Stimulated activated CD8-positive, alpha-beta memory T cell treated with anti-CD3 and anti-CD28 coated beads, Interleukin-4, amount 100 ng/mL, for 48 hours (primary cell): ENCODE data around the gene PAK1.
"Not testable (repeated sequence)": the region's sequence is repeated elsewhere in the genome, so short reads cannot be mapped to it uniquely, and the experiment has no call there.

ENCODE experiments used
- DNase-seq: peaks from one replicate; pipeline ENCODE4 v3.0.0-alpha.2; 2020

The PAK1 gene

DNA sequence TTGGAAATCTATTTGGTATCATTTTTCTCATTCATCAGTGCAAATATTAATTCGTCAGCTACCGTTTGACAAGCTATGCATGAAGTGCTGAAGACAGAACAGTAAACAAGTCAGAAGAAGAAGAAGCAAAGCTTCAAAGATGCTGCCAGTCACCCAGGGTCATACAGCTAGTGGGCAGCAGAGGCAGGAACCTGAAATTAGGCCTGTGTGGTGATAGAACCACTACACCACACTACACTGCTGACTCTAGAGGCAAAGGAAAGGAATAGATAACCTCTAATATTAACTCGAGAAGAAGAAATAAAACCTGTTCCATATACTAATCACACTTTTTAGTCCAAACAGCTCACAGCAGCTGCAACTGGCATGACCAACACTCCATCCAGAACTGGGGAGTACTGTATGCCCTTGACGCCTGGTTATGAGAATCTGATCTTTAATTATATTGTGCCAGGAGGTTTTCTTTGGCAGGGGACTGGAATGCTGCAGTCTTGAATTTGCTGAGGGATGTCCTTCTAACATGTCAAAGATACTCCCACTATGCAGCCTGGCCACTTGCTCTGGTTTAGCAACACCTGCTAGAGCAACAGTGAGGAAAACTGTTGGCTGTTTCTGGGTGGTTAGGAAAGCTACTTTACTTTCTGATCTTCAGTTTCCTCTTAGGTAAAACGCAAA is 73.0 kb downstream of the PAK1 start:
- no peak for DNase-seq

- no peak for DNase-seq
Observed at GRCh38 chr11:77400271-77400670, 73.6 kb downstream of the PAK1 start.

- no peak for DNase-seq
Observed at GRCh38 chr11:77397631-77398030, 76.3 kb downstream of the PAK1 start.

GRCh38 chr11:77396911-77397310 is 77.0 kb downstream of the PAK1 start:
- no peak for DNase-seq

DNA sequence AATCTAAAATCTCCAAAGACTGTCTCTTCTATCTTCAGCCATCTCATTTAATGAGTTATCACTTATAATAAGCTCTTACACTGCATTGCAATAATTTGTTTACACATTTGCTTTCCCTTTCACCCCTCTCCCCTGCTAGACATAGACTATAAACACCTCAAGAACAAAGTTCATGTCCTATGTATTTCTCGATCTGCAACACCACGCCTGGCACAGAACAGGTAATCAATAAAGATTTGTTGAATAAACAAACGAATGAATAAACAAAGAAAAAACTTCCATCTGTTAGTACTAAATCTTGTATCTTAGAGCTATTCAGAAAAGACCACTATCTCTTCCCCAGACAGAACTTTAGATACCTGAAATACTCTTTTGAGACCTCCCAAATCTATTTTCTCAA is 77.6 kb downstream of the PAK1 start:
- DNase-seq, result no peak

GRCh38 chr11:77395460-77396173 is 78.3 kb downstream of the PAK1 start:
- no peak for DNase-seq

DNA sequence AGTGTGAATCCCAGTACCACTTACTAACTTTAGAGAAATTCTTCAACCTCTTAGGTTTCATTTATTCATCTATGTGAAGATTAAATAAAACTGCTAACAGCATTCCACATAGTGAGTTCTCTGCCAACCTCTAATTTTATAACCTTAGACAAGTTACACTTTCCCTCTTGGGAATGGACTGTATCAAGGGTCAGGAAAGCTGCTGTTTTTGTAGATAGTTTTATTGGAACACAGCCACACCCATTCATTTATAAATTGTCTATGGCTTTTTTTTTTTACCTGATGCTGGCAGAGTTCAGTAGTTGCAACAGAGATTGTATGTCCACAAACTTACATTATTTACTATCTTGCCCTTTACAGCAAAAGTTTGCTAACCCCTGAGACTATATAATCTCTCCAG is 81.1 kb downstream of the PAK1 start:
- DNase-seq, result no peak

GRCh38 chr11:77387701-77388100 is 86.2 kb downstream of the PAK1 start:
- no peak for DNase-seq

DNA sequence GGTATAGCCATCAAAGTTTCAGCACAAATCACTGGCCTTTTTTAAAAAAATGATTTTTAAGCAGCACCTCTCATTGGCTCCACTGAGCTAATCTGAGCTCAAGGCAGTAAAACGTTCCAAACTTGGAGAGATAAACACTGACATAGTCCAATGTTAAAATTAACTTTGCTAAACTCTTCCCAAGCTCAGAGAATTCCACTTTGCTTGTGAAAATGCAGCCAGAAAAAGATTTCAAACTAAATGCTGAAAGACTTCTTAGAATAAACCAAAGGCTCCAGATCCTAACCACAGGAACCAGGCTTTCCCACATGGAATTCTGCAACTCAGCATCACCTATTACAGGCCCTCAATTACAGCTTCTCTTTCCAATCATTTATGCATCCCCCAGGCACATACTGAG is 87.7 kb downstream of the PAK1 start:
- no peak for DNase-seq

- DNase-seq, result not testable (repeated sequence)
Observed at GRCh38 chr11:77385255-77385771, 88.6 kb downstream of the PAK1 start.

DNA sequence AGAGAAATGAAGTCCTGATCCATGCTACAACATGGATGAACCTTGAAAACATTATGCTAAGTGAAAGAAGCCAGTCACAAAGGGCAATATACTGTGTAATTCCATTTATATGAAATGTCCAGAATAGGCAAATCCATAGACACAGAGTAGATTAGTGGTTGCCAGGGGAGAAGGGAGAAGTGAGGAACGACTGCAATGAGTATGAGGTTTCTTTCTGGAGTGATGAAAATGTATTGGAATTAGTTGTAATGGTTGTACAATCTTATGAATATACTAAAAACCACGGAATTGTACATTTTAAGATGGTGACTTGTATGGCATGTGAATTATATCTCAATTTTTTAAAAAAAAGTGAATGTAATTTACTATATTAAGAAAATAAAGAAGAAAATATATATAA is 89.3 kb downstream of the PAK1 start:
- no peak for DNase-seq

DNA sequence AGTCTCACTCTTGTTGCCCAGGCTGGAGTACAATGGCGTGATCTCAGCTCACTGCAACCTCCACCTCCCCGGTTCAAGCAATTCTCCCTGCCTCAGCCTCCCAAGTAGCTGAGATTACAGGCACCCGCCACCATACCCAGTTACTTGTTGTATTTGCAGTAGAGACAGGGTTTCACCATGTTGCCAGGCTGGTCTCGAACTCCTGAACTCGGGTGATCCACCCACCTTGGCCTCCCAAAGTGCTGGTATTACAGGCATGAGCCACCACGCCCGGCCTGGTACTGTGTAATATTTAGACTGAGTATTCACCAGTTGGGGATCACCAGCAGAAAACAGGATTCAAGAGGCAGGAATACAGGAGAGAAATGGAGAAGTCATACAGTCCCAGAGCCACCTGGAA is 90.5 kb downstream of the PAK1 start:
- DNase-seq, result not testable (repeated sequence)

DNA sequence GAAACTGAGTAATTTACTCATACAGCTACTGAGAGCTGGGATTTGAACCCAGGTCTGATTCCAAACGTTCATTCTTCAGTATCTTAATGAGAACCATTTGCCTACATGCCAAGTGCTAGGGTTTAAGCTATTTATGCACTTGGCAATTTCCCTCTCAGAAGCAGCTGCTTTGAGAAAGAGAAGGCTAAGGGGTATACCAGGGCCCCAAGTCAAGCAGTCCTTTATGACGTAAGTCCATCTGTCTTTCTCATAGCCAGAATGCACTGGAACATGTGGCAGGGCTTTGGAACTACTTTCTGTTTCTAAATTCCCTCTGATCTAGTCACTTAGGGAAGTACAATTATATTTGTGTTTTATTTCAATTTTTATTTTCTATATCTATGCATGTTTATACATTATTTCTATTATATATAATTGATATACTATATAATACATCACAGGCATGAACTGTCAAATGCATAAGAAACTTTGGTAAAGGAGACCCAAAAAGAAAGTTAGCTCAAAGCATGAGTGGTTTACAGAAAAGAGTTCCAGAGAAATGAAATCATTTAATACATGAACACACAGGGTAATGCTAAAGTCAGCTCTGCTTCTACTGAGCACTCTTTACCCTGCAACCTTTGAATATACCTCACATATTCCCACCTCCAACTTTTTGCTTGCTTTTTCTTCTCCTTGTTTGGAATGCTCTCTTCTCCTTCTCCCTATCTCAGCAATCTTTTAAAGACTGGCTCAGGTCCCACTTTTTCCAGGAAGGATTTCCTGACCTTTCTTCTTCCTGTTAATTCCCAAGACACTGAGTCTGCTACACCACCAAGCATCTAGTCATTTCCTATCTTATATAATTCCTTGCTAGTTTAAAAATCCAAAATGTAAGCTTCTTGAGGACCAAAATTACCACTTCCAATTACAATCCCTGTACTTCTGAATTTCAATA is 91.9 kb downstream of the PAK1 start:
- no peak for DNase-seq

DNA sequence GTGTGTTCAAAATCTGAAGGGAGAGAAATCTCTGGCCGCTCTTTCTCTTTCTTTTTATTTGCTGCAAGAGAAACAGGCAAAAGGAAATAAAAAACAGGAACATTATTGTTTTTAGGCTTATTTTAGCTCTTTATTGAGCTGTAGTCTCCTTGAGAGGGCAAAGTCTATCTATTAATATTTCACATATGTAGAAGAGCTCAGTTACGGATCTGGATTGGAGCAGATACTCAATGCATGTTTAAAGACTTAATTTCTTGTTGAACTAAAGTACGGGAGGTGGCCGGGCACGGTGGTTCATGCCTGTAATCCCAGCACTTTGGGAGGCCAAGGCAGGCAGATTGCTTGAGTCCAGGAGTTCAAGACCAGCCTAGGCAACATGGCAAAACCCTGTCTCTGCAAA is 94.0 kb downstream of the PAK1 start:
- no peak for DNase-seq

DNA sequence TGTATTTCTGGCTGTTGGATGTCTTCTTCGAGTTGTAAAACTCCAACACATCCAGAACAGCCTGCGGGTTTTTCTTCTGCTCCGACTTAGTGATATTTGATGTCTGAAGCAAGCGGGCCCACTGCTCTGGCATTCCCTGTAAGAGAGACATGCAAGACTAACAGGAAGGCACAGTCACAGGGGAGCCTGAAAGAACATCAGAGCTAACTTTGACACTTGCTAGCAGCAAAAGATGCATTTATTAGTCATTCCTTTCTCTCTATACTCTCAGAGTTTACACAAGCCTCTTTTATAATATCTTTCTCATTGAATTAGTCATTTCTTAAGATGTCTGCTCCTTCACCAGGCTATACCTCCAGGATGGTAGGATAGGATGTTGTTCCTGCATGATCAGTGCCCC is 94.6 kb downstream of the PAK1 start:
- no peak for DNase-seq

GRCh38 chr11:77377734-77378133 is 96.2 kb downstream of the PAK1 start:
- DNase-seq, result no peak

- no peak for DNase-seq
Observed at GRCh38 chr11:77375107-77375506, 98.8 kb downstream of the PAK1 start.

DNA sequence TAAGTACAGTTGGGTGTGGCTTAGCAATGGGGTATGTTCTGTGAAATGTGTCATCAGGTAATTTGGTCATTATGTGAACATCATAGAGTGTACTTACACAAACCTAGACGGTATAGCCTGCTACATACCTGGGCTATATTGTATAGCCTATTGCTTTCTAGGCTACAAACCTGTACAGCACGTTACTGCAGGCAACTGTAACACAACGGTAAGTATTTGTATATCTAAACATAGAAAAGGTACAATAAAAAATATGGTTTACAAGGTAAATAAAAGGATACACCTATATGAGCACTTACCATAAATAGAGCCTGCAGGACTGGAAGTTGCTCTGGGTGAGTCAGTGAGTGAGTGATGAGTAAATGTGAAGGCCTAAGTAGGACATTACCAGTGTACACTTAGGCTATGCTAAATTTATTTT is 99.3 kb downstream of the PAK1 start:
- no peak for DNase-seq

DNA sequence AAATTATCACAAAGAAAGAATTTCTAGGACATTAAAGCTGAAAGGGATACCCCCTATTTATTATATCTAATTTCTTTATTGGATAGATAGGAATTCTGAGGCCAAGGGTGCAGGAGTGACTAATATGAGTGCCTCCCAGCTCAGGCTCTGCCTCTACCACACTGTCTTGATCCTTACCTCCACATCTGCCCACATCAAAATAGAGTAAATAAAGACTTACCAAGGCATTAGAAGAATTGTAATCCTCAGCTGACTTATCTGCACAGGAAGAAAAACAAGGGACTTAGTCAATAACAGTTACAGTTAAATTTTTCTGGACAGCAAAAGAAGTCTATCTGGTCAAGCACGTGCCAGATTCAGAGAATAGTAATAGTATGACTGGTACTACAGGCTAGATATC is 99.8 kb downstream of the PAK1 start:
- no peak for DNase-seq

DNA sequence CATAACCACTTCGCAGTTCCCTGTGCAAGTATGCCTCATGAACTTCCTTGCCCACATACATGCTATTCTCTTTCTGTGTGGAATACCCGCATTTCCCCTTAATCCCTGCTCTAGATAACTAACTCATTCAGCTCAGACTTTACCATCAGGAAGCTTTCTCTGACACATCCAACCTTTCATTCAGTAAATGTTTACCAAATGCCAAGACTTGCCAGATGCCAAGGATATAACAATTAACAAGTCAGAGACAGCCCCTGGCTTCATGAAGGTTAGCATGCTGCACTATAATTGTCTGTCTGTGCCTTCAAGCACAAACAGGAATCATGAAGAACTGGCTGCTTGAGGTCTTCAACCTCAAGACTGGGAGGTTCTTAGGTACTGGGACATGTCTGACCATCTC is 101.2 kb downstream of the PAK1 start:
- no peak for DNase-seq

- no peak for DNase-seq
Observed at GRCh38 chr11:77371646-77372045, 102.2 kb downstream of the PAK1 start.

GRCh38 chr11:77370217-77370616 is 103.7 kb downstream of the PAK1 start:
- no peak for DNase-seq

- DNase-seq, result no peak
Observed at GRCh38 chr11:77361184-77361583, 112.7 kb downstream of the PAK1 start.
